Ovary (tissue), 9 donors: ENCODE data around the gene KCNIP1. TPM values are rescaled to one million over a fixed set of nuclear protein-coding genes. Genes with fewer than 3 reads are reported as not detected.

Experiments
- DNase-seq, 5 donors: peaks; one replicate each; pipeline ENCODE4 v3.0.0-alpha.2; 2019 to 2020
- H3K27ac ChIP-seq, 2 donors: fragments of 200-600 bp; one replicate each; pipeline versions ENCODE4 v1.5.1 to v1.8.0; 2019 to 2022
- H3K27me3 ChIP-seq: fragments of 200-600 bp; one replicate; pipeline ENCODE4 v1.8.0; 2022
- H3K36me3 ChIP-seq: fragments of 200-600 bp; sonication (generic); one replicate; pipeline ENCODE4 v1.5.1; 2019
- H3K4me1 ChIP-seq: one replicate; pipeline ENCODE4 v1.8.1; 2013; ENCODE audit warnings: mild to moderate bottlenecking, moderate library complexity; ENCODE audit not compliant: insufficient read depth
- H3K4me3 ChIP-seq: fragments of 200-600 bp; sonication (generic); one replicate; pipeline ENCODE4 v1.5.1; 2017
- H3K9me3 ChIP-seq, 2 donors: fragments of 200-600 bp in 1 of 2; sonication (generic) in 1 of 2; one replicate each; pipeline versions ENCODE4 v1.5.1 to v1.8.1; 2013 to 2019; ENCODE audit warnings: mild to moderate bottlenecking in 1 of 2, moderate library complexity in 1 of 2
- CTCF ChIP-seq, 3 donors: fragments of 450-650 bp in 2 of 3; fragments of 200-600 bp in 1 of 3; IDR thresholded peaks; one replicate each; pipeline versions ENCODE4 v1.5.1 to v1.8.0; 2016 to 2022; ENCODE audit warnings: antibody characterized with exemption in 3 of 3, mild to moderate bottlenecking in 1 of 3
- EP300 ChIP-seq: sonication (generic); formaldehyde crosslinking; IDR thresholded peaks from one replicate; pipeline ENCODE4 v1.6.1; 2017; ENCODE audit warnings: antibody characterized with exemption
- POLR2A ChIP-seq: fragments of 450-650 bp; IDR thresholded peaks from one replicate; pipeline ENCODE4 v1.6.1; 2017; ENCODE audit warnings: antibody characterized with exemption, mild to moderate bottlenecking, moderate library complexity
- WGBS, 3 donors: extraction: QIAGEN DNeasy Blood & Tissue Kit in 1 of 3; methylation state at CpG; one replicate each; pipeline versions ENCODE4 v1.1.5 to v1.1.7; 2013 to 2017; 5-methylcytosine and 5-hydroxymethylcytosine counted together
- intact Hi-C, 4 donors: fragments of 100-400 bp; cut with DNase I; formaldehyde crosslinking; loops; one replicate each; pipeline versions ENCODE4 v1.11.0 to v1.15.1; 2022 to 2023
- polyA plus RNA-seq, 2 donors: library from polyadenylated mRNA; stranded (reverse); fragments of 200-250 nt in 1 of 2; fragments of 350-450 nt in 1 of 2; fragmentation: Illumina TruSeq in 1 of 2; extraction: RNeasy Lipid Tissue Mini Kit (QIAGEN cat#74804) in 1 of 2; gene quantifications; one replicate each; pipeline ENCODE4 v1.2.3, GENCODE V29; 2013 to 2014
- total RNA-seq, 7 donors: library from RNA; depleted of rRNA in 2 of 7; stranded (reverse); fragments of >200 nt in 2 of 7; fragmentation: NEBNext Ultra II Directional in 3 of 7; extraction: Animal tissue kit (Norgen Biotek cat#: 25700) in 3 of 7; gene quantifications; one replicate each; pipeline versions ENCODE4 v1.1.0 to v1.2.4, GENCODE V29; 2016 to 2023
- donor health status: DM: no; HTN: no; CAD: no; lungs with moderate emphysema.
- donor health status: DM: no; HTN: no; CAD: no.
- donor health status: Bipolar disorder and iron deficiency.
- donor health status: DM: yes; HTN: yes; CAD: no.
- donor health status: DM: no; HTN: no; CAD: no.
- donor health status: DM: yes; HTN: yes; CAD: no.

KCNIP1 gene
- total and polyA plus RNA-seq, 9 donors = 0.20 to 2.2 (median 0.66) TPM

DNA sequence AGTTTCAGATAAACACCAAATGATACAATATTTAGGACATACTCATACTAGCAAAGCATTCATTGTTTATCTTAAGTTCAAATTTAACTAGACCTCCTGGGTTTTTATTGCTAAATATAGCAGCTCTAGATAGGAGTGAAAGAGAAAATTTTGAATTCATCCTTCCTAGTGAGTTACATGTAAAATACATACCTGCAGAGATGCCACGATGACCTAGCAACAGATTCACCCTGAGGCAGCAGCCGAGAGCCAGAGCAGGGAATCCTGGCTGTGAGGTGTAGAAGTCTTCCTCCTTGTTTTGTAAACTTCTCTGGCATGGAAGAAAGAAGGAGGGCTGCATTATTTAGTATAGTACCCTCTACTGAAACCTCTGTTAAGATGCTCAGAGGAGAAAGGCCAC is 253.8 kb downstream of the KCNIP1 start:
- no peak overlapping the region for H3K27ac ChIP-seq
- H3K36me3 ChIP-seq = no peaks in the 10 kb centered on the region
- WGBS, 3 donors = 69 to 85% (median 78%) methylated on average over 2 of the region's 2 CpGs
- DNase-seq = no peak
- H3K4me3 ChIP-seq = no peak overlapping the region
- TF ChIP-seq CTCF (IDR thresholded peaks at IDR 0.05) (no peak), EP300 (no peak), POLR2A (no peak)
- intact Hi-C loops = no loop called here
- H3K4me1 ChIP-seq = no peaks in the 10 kb centered on the region
- H3K27me3 ChIP-seq = no peaks in the 10 kb centered on the region
- H3K9me3 ChIP-seq = no peaks in the 10 kb centered on the region

- intact Hi-C loops = no loop called here
- 72 to 84% (median 73%) methylated on average over 3 of the region's 3 CpGs for WGBS, 3 donors
These were observed 254.7 kb downstream of the KCNIP1 start for GRCh38 chr5:170758481-170758880.

GRCh38 chr5:170760113-170760512 is 256.3 kb downstream of the KCNIP1 start:
- Histone ChIP-seq H3K4me1 (no peaks in the 10 kb centered on the region), H3K27me3 (no peaks in the 10 kb centered on the region), H3K36me3 (no peaks in the 10 kb centered on the region), H3K4me3 (no peak overlapping the region), H3K27ac (no peak overlapping the region), H3K9me3 (no peaks in the 10 kb centered on the region)
- no peak for DNase-seq
- TF ChIP-seq CTCF (IDR thresholded peaks at IDR 0.05) (no peak), POLR2A (no peak), EP300 (no peak)
- intact Hi-C loops = no loop called here
- WGBS, 3 donors = 45 to 69% (median 59%) methylated on average over 9 of the region's 9 CpGs

More at GRCh38 chr5:170758481-170758880, 254.7 kb downstream of the KCNIP1 start:
- TF ChIP-seq EP300 (no peak), CTCF (IDR thresholded peaks at IDR 0.05) (no peak), POLR2A (no peak)
- DNase-seq = no peak
- H3K4me1 ChIP-seq = no peaks in the 10 kb centered on the region
- no peaks in the 10 kb centered on the region for H3K27me3 ChIP-seq
- no peak overlapping the region for H3K27ac ChIP-seq
- no peak overlapping the region for H3K4me3 ChIP-seq
- no peaks in the 10 kb centered on the region for H3K9me3 ChIP-seq
- no peaks in the 10 kb centered on the region for H3K36me3 ChIP-seq

DNA sequence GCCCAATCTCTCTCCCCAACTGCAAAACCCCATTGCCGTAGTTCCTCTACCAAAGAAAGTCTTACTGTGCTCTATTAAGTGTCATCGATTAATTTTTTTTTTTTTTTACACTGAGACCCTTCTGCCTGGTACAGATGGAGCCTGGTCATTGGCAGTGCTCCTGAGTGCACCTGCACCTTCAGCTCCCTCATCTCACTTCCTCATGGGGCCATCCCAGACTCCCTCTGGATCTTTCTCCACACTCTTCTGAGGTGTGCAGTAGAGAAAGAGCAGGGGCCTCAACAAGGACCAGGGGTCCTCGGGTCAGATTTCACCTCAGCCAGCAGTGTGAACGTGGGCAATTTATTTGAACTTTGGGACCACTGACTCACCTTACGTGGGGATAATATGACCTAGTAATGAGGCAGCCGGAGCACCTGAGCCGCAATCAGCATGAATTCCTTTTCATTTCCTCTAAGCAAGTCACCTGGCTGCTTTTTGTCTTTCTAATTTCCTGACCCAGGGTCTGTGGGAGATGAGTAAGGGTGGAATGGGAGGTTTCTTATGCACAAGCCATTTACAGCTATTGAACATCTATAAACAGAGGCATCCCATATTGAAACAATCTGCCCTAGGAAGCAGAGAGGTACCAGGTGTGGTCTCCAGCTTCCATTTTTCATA is 257.4 kb downstream of the KCNIP1 start:
- no peak for DNase-seq
- H3K9me3 ChIP-seq = no peaks in the 10 kb centered on the region
- H3K4me1 ChIP-seq = no peaks in the 10 kb centered on the region
- intact Hi-C loops = no loop called here
- WGBS, 3 donors = 70 to 77% (median 71%) methylated on average over 7 of the region's 7 CpGs
- no peak overlapping the region for H3K27ac ChIP-seq
- no peaks in the 10 kb centered on the region for H3K36me3 ChIP-seq
- no peaks in the 10 kb centered on the region for H3K27me3 ChIP-seq
- H3K4me3 ChIP-seq = no peak overlapping the region
- TF ChIP-seq EP300 (no peak), CTCF (IDR thresholded peaks at IDR 0.05) (no peak), POLR2A (no peak)
